Retinal pigment epithelial cell (primary cell): Measurements from ENCODE around the gene INSIG2.

ENCODE experiments used
- DNase-seq: peaks from one replicate; pipeline ENCODE4 v3.0.0-alpha.2; 2010; ENCODE audit warnings: low read depth
- H3K4me3 ChIP-seq: 2 replicates; pipeline ENCODE4 v1.5.1; 2011; ENCODE audit warnings: mild to moderate bottlenecking, low read length, control low read depth, moderate library complexity
- CTCF ChIP-seq: conservative IDR thresholded peaks from 2 replicates; pipeline ENCODE4 v1.5.1; 2011; ENCODE audit warnings: low read depth, low read length, control low read depth, inconsistent platforms

Gene INSIG2

GRCh38 chr2:118127250-118127649, 39.0 kb downstream of the INSIG2 start:
- no peak for TF ChIP-seq CTCF
- H3K4me3 ChIP-seq, result no peak overlapping the region
- no peak for DNase-seq

DNA sequence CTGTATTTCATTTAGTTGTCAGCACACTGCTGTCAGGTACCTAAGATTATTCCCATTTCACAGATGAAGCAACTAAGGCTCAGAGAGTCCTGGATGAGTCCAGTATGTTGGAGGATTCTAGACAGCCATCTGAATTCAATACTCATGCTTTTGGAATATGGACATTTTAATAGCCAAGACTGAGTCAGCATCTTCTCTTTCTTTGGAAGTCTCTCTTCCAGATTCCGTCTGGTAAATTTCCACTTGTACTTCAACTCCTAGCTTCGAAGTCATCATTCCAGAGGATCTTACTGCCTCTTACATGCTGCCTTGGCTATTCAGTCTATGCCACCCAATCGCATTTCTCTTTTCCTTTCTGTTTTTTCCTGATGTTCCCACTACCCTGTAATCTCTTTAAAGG, 40.6 kb downstream of the INSIG2 start:
- DNase-seq, result no peak
- no peak overlapping the region for H3K4me3 ChIP-seq
- no peak for TF ChIP-seq CTCF

GRCh38 chr2:118130385-118130784, 42.1 kb downstream of the INSIG2 start:
- TF ChIP-seq CTCF, result no peak
- no peak for DNase-seq
- no peak overlapping the region for H3K4me3 ChIP-seq

DNA sequence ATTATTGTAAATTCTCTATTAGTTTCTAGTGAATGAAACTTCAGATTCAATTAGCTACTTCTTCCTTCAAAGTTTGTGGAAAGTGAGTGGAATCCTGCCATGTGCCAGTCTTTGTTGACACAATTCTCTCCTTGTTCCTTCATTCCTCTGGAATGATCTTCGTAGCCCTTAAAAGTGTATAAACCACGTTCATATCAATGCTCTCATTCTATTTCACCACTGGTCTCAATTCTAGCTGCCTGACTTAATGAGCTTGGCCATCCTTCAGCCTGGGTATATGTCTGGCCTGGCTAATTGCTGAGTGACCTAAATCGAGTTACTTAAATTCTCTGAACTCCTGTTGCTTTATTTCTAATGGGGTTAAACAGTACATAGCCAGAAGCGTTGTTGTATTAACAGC, 43.5 kb downstream of the INSIG2 start:
- no peak overlapping the region for H3K4me3 ChIP-seq
- no peak for DNase-seq
- TF ChIP-seq CTCF, result no peak

DNA sequence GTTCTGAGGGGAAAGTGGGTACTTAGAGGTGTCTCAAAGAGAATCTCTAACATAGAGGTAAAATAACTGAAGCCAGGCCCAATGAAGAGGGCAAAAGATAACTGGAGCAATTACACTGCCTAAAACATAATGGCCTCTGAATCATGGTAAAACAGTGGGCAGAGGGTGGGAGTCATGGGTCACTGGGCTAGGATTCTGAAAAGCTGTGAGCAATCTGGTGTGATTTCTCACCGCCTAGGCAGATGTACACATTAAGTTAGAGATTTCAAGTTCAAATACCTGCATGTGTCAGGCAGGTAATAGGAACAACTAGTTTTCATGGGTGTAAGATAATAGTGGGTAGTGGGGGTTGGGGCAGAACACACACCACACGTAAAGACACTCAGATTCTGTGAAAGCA, 45.6 kb downstream of the INSIG2 start:
- no peak for DNase-seq

GRCh38 chr2:118134650-118135049, 46.4 kb downstream of the INSIG2 start:
- DNase-seq, result no peak
- no peak overlapping the region for H3K4me3 ChIP-seq
- TF ChIP-seq CTCF, result no peak

More for the DNA sequence above, 45.6 kb downstream of the INSIG2 start:
- no peak for TF ChIP-seq CTCF
- no peak overlapping the region for H3K4me3 ChIP-seq

- H3K4me3 ChIP-seq, result no peak overlapping the region
- TF ChIP-seq CTCF, result no peak
- DNase-seq, result no peak
These were observed 56.9 kb downstream of the INSIG2 start for GRCh38 chr2:118145207-118145606.
